Measurements from ENCODE around the gene TNFRSF25. TPM values are rescaled to one million over a fixed set of nuclear protein-coding genes. Genes with fewer than 3 reads are reported as not detected.

TNFRSF25 gene
- total RNA-seq = 10 to 100 TPM; 82.4 to 87.0 TPM

- peaks cover 38% of the 10 kb centered on the region for H3K4me1 Mint-ChIP-seq (ENCODE audit: low read depth)
- peak within 1 kb of the TSS; percentile 92 for H3K4me3 Mint-ChIP-seq
Observed at GRCh38 chr1:6466023-6466422, at the start of gene TNFRSF25. Gene TNFRSF25, minus strand, starts transcription at chr1:6466173. Its CDS starts 66 bp downstream, at chr1:6466107.

GRCh38 chr1:6515771-6516170, 49.8 kb upstream of the TNFRSF25 start:
- H3K27ac Mint-ChIP-seq = no peak overlapping the region
- DNase-seq = no peak
- CTCF ChIA-PET = interaction anchor here (1.5 kb wide), 1 partner anchor 8 kb away, joined by 3 read pairs; no protein-coding TSS in a partner anchor
- H3K36me3 Mint-ChIP-seq (ENCODE audit: low read depth) = no peaks in the 10 kb centered on the region
- intact Hi-C loops (cut with micrococcal nuclease) = no loop called here
- no peaks in the 10 kb centered on the region for H3K4me1 Mint-ChIP-seq (ENCODE audit: low read depth)
- H3K27me3 Mint-ChIP-seq (ENCODE audit: low read depth) = no peaks in the 10 kb centered on the region
- no peak overlapping the region for H3K4me3 Mint-ChIP-seq
- no peaks in the 10 kb centered on the region for H3K9me3 Mint-ChIP-seq

More at GRCh38 chr1:6466023-6466422, at the start of gene TNFRSF25:
- DNase-seq = peak; percentile 48
- intact Hi-C loops (cut with micrococcal nuclease) = no loop called here
- H3K27ac Mint-ChIP-seq = peak within 1 kb of the TSS; percentile 87
- H3K27me3 Mint-ChIP-seq (ENCODE audit: low read depth) = no peaks in the 10 kb centered on the region
- CTCF ChIA-PET = interaction anchor here (0.7 to 1.8 kb wide), 4 partner anchors 12 to 31 kb away, joined by 3 to 6 read pairs (median 3); no protein-coding TSS in a partner anchor
- no peaks in the 10 kb centered on the region for H3K9me3 Mint-ChIP-seq
- peaks cover 22% of the 10 kb centered on the region for H3K36me3 Mint-ChIP-seq (ENCODE audit: low read depth)

GRCh38 chr1:6513320-6513801, 47.4 kb upstream of the TNFRSF25 start:
- H3K36me3 Mint-ChIP-seq (ENCODE audit: low read depth) = no peaks in the 10 kb centered on the region
- CTCF ChIA-PET = no interaction called here
- intact Hi-C loops (cut with micrococcal nuclease) = no loop called here
- DNase-seq = no peak
- no peaks in the 10 kb centered on the region for H3K4me1 Mint-ChIP-seq (ENCODE audit: low read depth)
- no peak overlapping the region for H3K27ac Mint-ChIP-seq
- H3K9me3 Mint-ChIP-seq = no peaks in the 10 kb centered on the region
- no peaks in the 10 kb centered on the region for H3K27me3 Mint-ChIP-seq (ENCODE audit: low read depth)
- no peak overlapping the region for H3K4me3 Mint-ChIP-seq

- Mint-ChIP-seq H3K36me3 (ENCODE audit: low read depth) (no peaks in the 10 kb centered on the region), H3K4me3 (no peak overlapping the region), H3K9me3 (no peaks in the 10 kb centered on the region), H3K4me1 (ENCODE audit: low read depth) (no peaks in the 10 kb centered on the region), H3K27ac (no peak overlapping the region), H3K27me3 (ENCODE audit: low read depth) (no peaks in the 10 kb centered on the region)
- intact Hi-C loops (cut with micrococcal nuclease) = no loop called here
- CTCF ChIA-PET = no interaction called here
- no peak for DNase-seq
Observed at GRCh38 chr1:6512908-6513280, 46.9 kb upstream of the TNFRSF25 start.

GRCh38 chr1:6512245-6512907, 46.4 kb upstream of the TNFRSF25 start:
- Mint-ChIP-seq H3K27me3 (ENCODE audit: low read depth) (no peaks in the 10 kb centered on the region), H3K4me3 (no peak overlapping the region), H3K4me1 (ENCODE audit: low read depth) (no peaks in the 10 kb centered on the region), H3K36me3 (ENCODE audit: low read depth) (no peaks in the 10 kb centered on the region), H3K9me3 (no peaks in the 10 kb centered on the region), H3K27ac (no peak overlapping the region)
- CTCF ChIA-PET = no interaction called here
- DNase-seq = no peak
- intact Hi-C loops (cut with micrococcal nuclease) = no loop called here

- CTCF ChIA-PET = interaction anchor here (0.6 kb wide), 1 partner anchor 174 kb away, joined by 3 read pairs; no protein-coding TSS in a partner anchor
- Mint-ChIP-seq H3K9me3 (no peaks in the 10 kb centered on the region), H3K4me1 (ENCODE audit: low read depth) (no peaks in the 10 kb centered on the region), H3K4me3 (no peak overlapping the region), H3K27me3 (ENCODE audit: low read depth) (no peaks in the 10 kb centered on the region), H3K36me3 (ENCODE audit: low read depth) (no peaks in the 10 kb centered on the region), H3K27ac (no peak overlapping the region)
- no peak for DNase-seq
- intact Hi-C loops (cut with micrococcal nuclease) = no loop called here
Observed at GRCh38 chr1:6511561-6512244, 45.7 kb upstream of the TNFRSF25 start.

GRCh38 chr1:6511056-6511455, 45.1 kb upstream of the TNFRSF25 start:
- no peaks in the 10 kb centered on the region for H3K4me1 Mint-ChIP-seq (ENCODE audit: low read depth)
- no peaks in the 10 kb centered on the region for H3K9me3 Mint-ChIP-seq
- H3K27me3 Mint-ChIP-seq (ENCODE audit: low read depth) = no peaks in the 10 kb centered on the region
- intact Hi-C loops (cut with micrococcal nuclease) = no loop called here
- no peak overlapping the region for H3K27ac Mint-ChIP-seq
- no peak for DNase-seq
- no peaks in the 10 kb centered on the region for H3K36me3 Mint-ChIP-seq (ENCODE audit: low read depth)
- CTCF ChIA-PET = interaction anchor here (0.6 kb wide), 1 partner anchor 174 kb away, joined by 3 read pairs; no protein-coding TSS in a partner anchor
- no peak overlapping the region for H3K4me3 Mint-ChIP-seq

- intact Hi-C loops (cut with micrococcal nuclease) = no loop called here
- Mint-ChIP-seq H3K9me3 (no peaks in the 10 kb centered on the region), H3K27ac (no peak overlapping the region), H3K36me3 (ENCODE audit: low read depth) (no peaks in the 10 kb centered on the region), H3K4me1 (ENCODE audit: low read depth) (no peaks in the 10 kb centered on the region), H3K4me3 (no peak overlapping the region), H3K27me3 (ENCODE audit: low read depth) (no peaks in the 10 kb centered on the region)
- DNase-seq = no peak
- CTCF ChIA-PET = no interaction called here
Observed at GRCh38 chr1:6510493-6510892, 44.5 kb upstream of the TNFRSF25 start.

GRCh38 chr1:6509919-6510291, 43.9 kb upstream of the TNFRSF25 start:
- intact Hi-C loops (cut with micrococcal nuclease) = no loop called here
- no peaks in the 10 kb centered on the region for H3K9me3 Mint-ChIP-seq
- H3K27ac Mint-ChIP-seq = no peak overlapping the region
- H3K36me3 Mint-ChIP-seq (ENCODE audit: low read depth) = no peaks in the 10 kb centered on the region
- no peak overlapping the region for H3K4me3 Mint-ChIP-seq
- no peaks in the 10 kb centered on the region for H3K4me1 Mint-ChIP-seq (ENCODE audit: low read depth)
- H3K27me3 Mint-ChIP-seq (ENCODE audit: low read depth) = no peaks in the 10 kb centered on the region
- CTCF ChIA-PET = no interaction called here
- DNase-seq = no peak

GRCh38 chr1:6509220-6509918, 43.4 kb upstream of the TNFRSF25 start:
- DNase-seq = no peak
- Mint-ChIP-seq H3K4me1 (ENCODE audit: low read depth) (no peaks in the 10 kb centered on the region), H3K27me3 (ENCODE audit: low read depth) (no peaks in the 10 kb centered on the region), H3K9me3 (no peaks in the 10 kb centered on the region), H3K27ac (no peak overlapping the region), H3K4me3 (no peak overlapping the region), H3K36me3 (ENCODE audit: low read depth) (no peaks in the 10 kb centered on the region)
- intact Hi-C loops (cut with micrococcal nuclease) = no loop called here
- CTCF ChIA-PET = interaction anchor here (0.6 kb wide), 1 partner anchor 303 kb away, joined by 4 read pairs; no protein-coding TSS in a partner anchor

- no peaks in the 10 kb centered on the region for H3K9me3 Mint-ChIP-seq
- H3K36me3 Mint-ChIP-seq (ENCODE audit: low read depth) = no peaks in the 10 kb centered on the region
- no peak for DNase-seq
- H3K4me3 Mint-ChIP-seq = no peak overlapping the region
- H3K4me1 Mint-ChIP-seq (ENCODE audit: low read depth) = no peaks in the 10 kb centered on the region
- intact Hi-C loops (cut with micrococcal nuclease) = no loop called here
- H3K27ac Mint-ChIP-seq = no peak overlapping the region
- CTCF ChIA-PET = interaction anchor here (0.6 kb wide), 1 partner anchor 302 kb away, joined by 4 read pairs; no protein-coding TSS in a partner anchor
- H3K27me3 Mint-ChIP-seq (ENCODE audit: low read depth) = no peaks in the 10 kb centered on the region
Observed at GRCh38 chr1:6508816-6509189, 42.8 kb upstream of the TNFRSF25 start.

- Mint-ChIP-seq H3K4me1 (ENCODE audit: low read depth) (no peaks in the 10 kb centered on the region), H3K27ac (no peak overlapping the region), H3K4me3 (no peak overlapping the region), H3K36me3 (ENCODE audit: low read depth) (no peaks in the 10 kb centered on the region), H3K27me3 (ENCODE audit: low read depth) (no peaks in the 10 kb centered on the region), H3K9me3 (no peaks in the 10 kb centered on the region)
- DNase-seq = no peak
- intact Hi-C loops (cut with micrococcal nuclease) = no loop called here
- CTCF ChIA-PET = interaction anchor here (0.6 to 1.4 kb wide), 2 partner anchors 19 to 302 kb away, joined by 4 to 5 read pairs; no protein-coding TSS in a partner anchor
Observed at GRCh38 chr1:6508154-6508815, 42.3 kb upstream of the TNFRSF25 start.

All from activated naive CD4-positive, alpha-beta T cell treated with anti-CD3 and anti-CD28 coated beads for 36 hours (primary cell).